HG03196 (cell line): ENCODE data around the gene RAB11FIP3.
"Not testable (repeated sequence)": the region's sequence is repeated elsewhere in the genome, so short reads cannot be mapped to it uniquely, and the experiment has no call there.

ENCODE experiments used
- ATAC-seq: cut with Tn5 transposase; IDR thresholded peaks from one replicate; pipeline ENCODE4 v1.9.1; 2021; ENCODE audit not compliant: unreplicated experiment

The RAB11FIP3 gene

GRCh38 chr16:392450-393030 is 32.9 kb upstream of the RAB11FIP3 start:
- ATAC-seq, result no peak

- no peak for ATAC-seq
These were observed 29.2 kb upstream of the RAB11FIP3 start for GRCh38 chr16:396199-396598.

- ATAC-seq, result no peak
These were observed 28.8 kb upstream of the RAB11FIP3 start for GRCh38 chr16:396605-397004.

- no peak for ATAC-seq
These were observed 28.3 kb upstream of the RAB11FIP3 start, which contains the start of gene NME4 for GRCh38 chr16:397135-397661. Gene NME4 (plus strand): TSS chr16:397199. CDS start chr16:397223, 24 bp downstream.

- no peak for ATAC-seq
These were observed 27.6 kb upstream of the RAB11FIP3 start for GRCh38 chr16:397736-398332.

- no peak for ATAC-seq
These were observed 26.7 kb upstream of the RAB11FIP3 start for GRCh38 chr16:398561-399339.

- no peak for ATAC-seq
These were observed 26.0 kb upstream of the RAB11FIP3 start for GRCh38 chr16:399340-400019.

GRCh38 chr16:400061-400591 is 25.3 kb upstream of the RAB11FIP3 start:
- no peak for ATAC-seq

GRCh38 chr16:401468-402348 is 23.7 kb upstream of the RAB11FIP3 start, which contains the start of gene DECR2:
Gene DECR2 (plus strand): TSS chr16:401885. CDS start chr16:401964, 79 bp downstream.
- peak; percentile 53 for ATAC-seq

GRCh38 chr16:404971-405486 is 20.4 kb upstream of the RAB11FIP3 start:
- ATAC-seq, result no peak

GRCh38 chr16:405548-406506 is 19.6 kb upstream of the RAB11FIP3 start:
- ATAC-seq, result no peak

- no peak for ATAC-seq
These were observed 18.2 kb upstream of the RAB11FIP3 start for GRCh38 chr16:407253-407652.

- ATAC-seq, result no peak
These were observed 14.8 kb upstream of the RAB11FIP3 start for GRCh38 chr16:410516-411178.

GRCh38 chr16:411576-412265 is 13.7 kb upstream of the RAB11FIP3 start:
- no peak for ATAC-seq

- ATAC-seq, result no peak
These were observed 10.9 kb upstream of the RAB11FIP3 start for GRCh38 chr16:414395-415169.

GRCh38 chr16:415170-415498 is 10.3 kb upstream of the RAB11FIP3 start:
- not testable (repeated sequence) for ATAC-seq

- not testable (repeated sequence) for ATAC-seq
These were observed 3.3 kb upstream of the RAB11FIP3 start for GRCh38 chr16:422179-422578.
